Stomach smooth muscle (tissue), 2 donors: Measurements from ENCODE around the gene UBE4A.
"Not testable (repeated sequence)": the region's sequence is repeated elsewhere in the genome, so short reads cannot be mapped to it uniquely, and the experiment has no call there.

Experiments used
- H3K27ac ChIP-seq: one replicate; pipeline ENCODE4 v1.7.0; 2013; ENCODE audit warnings: mild to moderate bottlenecking, low read length, inconsistent platforms
- H3K27me3 ChIP-seq, 2 donors: one replicate each; pipeline ENCODE4 v1.7.0; 2013; ENCODE audit warnings: low read length in 2 of 2; ENCODE audit not compliant: insufficient read depth in 2 of 2, control insufficient read depth in 1 of 2
- H3K36me3 ChIP-seq, 2 donors: one replicate each; pipeline ENCODE4 v1.7.0; 2013; ENCODE audit warnings: low read length in 2 of 2; ENCODE audit not compliant: control insufficient read depth in 2 of 2, insufficient read depth in 2 of 2
- H3K4me1 ChIP-seq: one replicate; pipeline ENCODE4 v1.7.0; 2013; ENCODE audit warnings: low read length; ENCODE audit not compliant: control insufficient read depth, insufficient read depth
- H3K4me3 ChIP-seq, 2 donors: one replicate each; pipeline ENCODE4 v1.7.0; 2013; ENCODE audit warnings: low read length in 2 of 2
- H3K9ac ChIP-seq, 2 donors: one replicate each; pipeline ENCODE4 v1.7.0; 2013; ENCODE audit warnings: low read length in 2 of 2, mild to moderate bottlenecking in 1 of 2
- H3K9me3 ChIP-seq, 2 donors: one replicate each; pipeline ENCODE4 v1.7.0; 2013; ENCODE audit warnings: low read length in 2 of 2; ENCODE audit not compliant: control insufficient read depth in 2 of 2
- donor health status: healthy.
- donor health status: Pancreatic carcinoma.

UBE4A gene

DNA sequence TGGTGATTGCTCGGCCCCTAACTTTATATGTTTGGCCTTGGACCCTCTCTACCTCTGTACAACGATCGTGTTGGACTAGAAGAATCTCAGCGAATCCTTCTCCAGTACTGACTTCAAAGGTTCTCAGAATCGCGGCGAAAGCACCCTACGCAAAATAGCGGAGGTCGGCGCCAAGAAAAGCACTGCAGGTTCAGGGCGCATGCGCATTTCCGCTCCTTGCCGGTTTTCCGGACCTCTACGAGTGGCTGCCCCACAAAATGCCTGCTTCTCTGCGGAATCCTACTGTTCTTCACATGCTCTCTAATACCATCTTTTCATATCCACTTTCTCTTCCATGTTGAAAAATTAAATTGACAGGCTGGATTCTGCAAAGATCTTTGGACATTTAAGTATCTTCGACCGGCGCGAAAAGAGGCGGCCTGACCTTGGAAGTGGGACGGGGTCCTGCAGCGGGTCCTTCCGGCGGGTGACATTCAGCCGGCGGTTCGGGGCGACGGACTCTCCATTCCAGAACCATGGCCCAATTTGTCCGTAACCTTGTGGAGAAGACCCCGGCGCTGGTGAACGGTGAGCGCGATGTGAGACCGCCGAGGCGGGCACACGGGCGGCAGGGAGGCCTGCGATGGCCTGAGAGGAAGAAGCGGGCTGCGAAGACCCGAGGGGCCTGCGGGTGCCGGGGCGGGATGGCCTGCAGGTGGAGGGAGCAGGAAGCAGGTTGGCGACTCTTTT, 41.9 kb downstream of the UBE4A start, which contains the start of gene ATP5MG:
TSS of gene ATP5MG (plus strand) at position 456 of the 729 bp plus-strand sequence. CDS start at position 516, 60 bp downstream.
- Histone ChIP-seq H3K27ac (peak within 1 kb of the TSS; percentile 84), H3K9me3 (no peaks in the 10 kb centered on the region), H3K4me3 (peak within 1 kb of the TSS; percentile 95 to 100), H3K4me1 (peaks cover 12% of the 10 kb centered on the region), H3K27me3 (no peaks in the 10 kb centered on the region), H3K36me3 (peaks cover 0 to 7% of the 10 kb centered on the region in 2 donors), H3K9ac (peak within 1 kb of the TSS; percentile 72 to 99)

DNA sequence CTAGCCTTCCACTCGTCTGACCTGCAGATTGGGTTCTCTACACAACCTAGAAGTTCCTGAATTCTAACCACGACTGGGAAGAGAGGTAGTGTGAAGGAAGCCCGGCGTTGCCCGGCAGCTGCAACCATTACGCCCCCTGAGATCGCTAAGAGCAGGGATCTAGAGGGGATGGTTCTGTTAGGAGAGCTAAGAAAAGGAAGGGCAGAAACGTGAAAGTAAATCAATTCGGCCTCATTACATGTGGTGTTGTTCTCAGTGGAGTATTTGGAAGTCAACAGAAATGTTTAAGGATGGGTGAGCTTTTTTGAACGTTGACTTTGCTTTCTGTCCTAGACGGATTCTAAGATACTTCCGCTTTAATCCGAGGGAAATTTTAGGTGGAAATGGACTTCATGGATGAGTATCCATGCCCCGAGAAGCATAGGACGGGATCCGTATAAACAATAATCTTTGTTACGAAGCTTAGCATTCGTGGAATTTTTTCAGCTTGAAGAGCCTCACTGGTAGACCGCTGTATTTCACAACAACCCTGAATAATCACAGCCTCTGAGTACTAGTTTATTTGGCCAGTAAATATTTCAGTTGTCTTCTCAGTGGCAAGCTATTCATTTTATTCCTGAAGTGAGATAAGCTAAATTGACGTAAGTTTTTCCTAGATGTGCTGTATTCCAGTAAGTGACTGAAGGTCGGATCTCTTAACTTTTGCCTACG, 42.6 kb downstream of the UBE4A start:
- Histone ChIP-seq H3K9ac (peak overlapping the region; percentile 72 to 99), H3K36me3 (peaks cover 3 to 11% of the 10 kb centered on the region in 2 donors), H3K27me3 (no peaks in the 10 kb centered on the region), H3K27ac (peak overlapping the region; percentile 84), H3K9me3 (no peaks in the 10 kb centered on the region), H3K4me3 (peak overlapping the region; percentile 95 to 100), H3K4me1 (peaks cover 12% of the 10 kb centered on the region)

DNA sequence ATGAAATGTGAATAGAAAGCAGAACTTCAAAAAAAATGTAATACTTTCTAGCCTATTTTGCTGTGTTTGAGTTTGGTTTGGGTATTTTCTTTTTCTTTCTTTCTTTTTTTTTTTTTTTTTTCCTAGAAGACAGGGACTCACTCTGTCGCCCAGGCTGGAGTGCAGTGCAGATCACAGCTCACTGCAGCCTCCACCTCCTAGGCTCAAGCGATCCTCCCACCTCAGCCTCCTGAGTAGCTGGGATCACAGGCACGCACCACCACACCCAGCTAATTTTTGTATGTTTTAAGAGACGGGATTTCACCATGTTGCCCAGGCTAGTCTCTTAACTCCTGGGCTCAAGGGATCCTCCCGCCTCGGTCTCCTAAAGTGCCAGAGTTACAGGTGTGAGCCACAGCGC, 43.2 kb downstream of the UBE4A start:
- Histone ChIP-seq H3K36me3 (peaks cover 5 to 12% of the 10 kb centered on the region in 2 donors), H3K9ac (peak overlapping the region in 1 of 2 donors; percentile 99), H3K4me3 (peak overlapping the region; percentile 95 to 100), H3K4me1 (peaks cover 12% of the 10 kb centered on the region)
- H3K27ac ChIP-seq, H3K9me3 ChIP-seq, H3K27me3 ChIP-seq: not testable (repeated sequence)

DNA sequence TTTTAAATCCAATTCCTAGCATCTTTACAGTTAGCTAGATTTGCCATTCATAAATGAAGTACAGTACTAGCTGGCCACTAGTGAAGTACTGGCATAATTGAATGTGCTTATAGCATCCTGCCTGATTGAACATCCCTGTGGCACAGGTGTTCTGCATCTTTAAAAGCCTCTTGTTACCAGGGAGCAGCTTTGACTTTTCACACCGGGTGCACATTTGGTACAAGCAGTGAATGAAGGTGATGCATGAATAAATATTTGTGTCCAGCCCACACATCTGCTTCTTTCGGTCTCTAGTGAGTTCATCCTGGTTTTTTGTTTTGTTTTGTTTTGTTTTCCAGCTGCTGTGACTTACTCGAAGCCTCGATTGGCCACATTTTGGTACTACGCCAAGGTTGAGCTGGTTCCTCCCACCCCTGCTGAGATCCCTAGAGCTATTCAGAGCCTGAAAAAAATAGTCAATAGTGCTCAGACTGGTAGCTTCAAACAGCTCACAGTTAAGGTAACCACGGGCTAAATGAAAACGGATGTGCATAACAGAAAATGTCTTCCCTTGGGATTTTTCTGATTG, 47.3 kb downstream of the UBE4A start:
- no peaks in the 10 kb centered on the region for H3K9me3 ChIP-seq
- no peaks in the 10 kb centered on the region for H3K27me3 ChIP-seq
- peaks cover 6% of the 10 kb centered on the region for H3K4me1 ChIP-seq
- H3K27ac ChIP-seq: no peak overlapping the region
- no peak overlapping the region for H3K4me3 ChIP-seq
- H3K36me3 ChIP-seq: peaks cover 8 to 19% of the 10 kb centered on the region in 2 donors
- H3K9ac ChIP-seq: no peak overlapping the region

DNA sequence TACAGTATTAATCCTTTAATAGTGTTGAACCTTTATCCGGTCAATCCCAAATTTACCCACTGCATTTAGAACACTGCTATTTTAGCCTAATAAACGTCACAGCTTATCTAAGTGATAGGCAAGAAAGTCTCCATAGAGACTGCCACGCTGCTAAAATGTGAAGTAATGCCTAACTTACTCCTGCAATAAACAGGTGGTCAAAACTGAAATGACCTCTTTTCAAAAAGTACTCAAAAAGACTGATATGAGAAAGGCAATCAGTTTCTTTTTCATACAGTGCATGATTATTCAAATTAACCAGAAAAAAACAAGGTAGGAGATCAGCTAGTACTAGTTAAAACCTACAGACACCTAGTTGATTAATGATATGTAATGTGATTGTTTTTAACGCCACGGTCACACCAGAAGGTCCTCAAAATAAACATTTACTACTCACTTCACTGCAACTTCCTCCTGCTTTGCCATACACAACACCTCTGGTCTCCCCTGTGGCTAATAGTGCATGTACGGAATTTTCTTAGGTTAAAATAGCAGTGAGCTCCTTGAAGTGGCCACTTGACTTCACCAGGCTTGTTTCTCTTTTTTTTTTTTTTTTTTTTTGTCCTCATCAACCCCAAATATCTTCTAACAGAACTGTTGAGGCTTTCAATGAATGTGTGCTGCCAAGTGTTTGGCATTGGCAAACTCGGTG, 50.8 kb downstream of the UBE4A start:
- H3K9ac ChIP-seq: no peak overlapping the region
- peaks cover 8 to 25% of the 10 kb centered on the region in 2 donors for H3K36me3 ChIP-seq

DNA sequence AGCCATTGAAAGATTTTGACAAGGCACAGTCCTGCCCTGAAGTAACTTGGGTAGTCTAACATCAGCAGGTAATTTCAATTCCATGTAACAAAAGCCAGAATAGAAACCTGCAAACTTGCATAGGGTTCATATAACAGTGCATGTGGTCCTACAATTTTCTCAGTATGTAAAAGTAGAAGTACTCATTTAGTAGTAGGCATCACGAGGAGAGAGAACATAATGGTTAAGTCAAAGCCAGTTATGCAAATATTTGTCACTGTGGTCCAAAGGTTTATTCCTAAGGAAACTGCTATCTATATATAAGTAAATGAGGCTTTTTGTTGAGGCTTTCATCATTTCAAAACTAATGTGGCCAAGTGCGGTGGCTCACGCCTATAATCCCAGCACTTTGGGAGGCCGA, 52.1 kb downstream of the UBE4A start:
- H3K27me3 ChIP-seq: no peaks in the 10 kb centered on the region
- no peaks in the 10 kb centered on the region for H3K9me3 ChIP-seq
- no peak overlapping the region for H3K27ac ChIP-seq
- H3K9ac ChIP-seq: no peak overlapping the region
- peaks cover 7 to 21% of the 10 kb centered on the region in 2 donors for H3K36me3 ChIP-seq
- no peaks in the 10 kb centered on the region for H3K4me1 ChIP-seq
- H3K4me3 ChIP-seq: no peak overlapping the region

More for the DNA sequence above, 50.8 kb downstream of the UBE4A start:
- H3K4me3 ChIP-seq: no peak overlapping the region
- H3K27ac ChIP-seq: no peak overlapping the region
- H3K27me3 ChIP-seq: no peaks in the 10 kb centered on the region
- no peaks in the 10 kb centered on the region for H3K4me1 ChIP-seq
- no peaks in the 10 kb centered on the region for H3K9me3 ChIP-seq

DNA sequence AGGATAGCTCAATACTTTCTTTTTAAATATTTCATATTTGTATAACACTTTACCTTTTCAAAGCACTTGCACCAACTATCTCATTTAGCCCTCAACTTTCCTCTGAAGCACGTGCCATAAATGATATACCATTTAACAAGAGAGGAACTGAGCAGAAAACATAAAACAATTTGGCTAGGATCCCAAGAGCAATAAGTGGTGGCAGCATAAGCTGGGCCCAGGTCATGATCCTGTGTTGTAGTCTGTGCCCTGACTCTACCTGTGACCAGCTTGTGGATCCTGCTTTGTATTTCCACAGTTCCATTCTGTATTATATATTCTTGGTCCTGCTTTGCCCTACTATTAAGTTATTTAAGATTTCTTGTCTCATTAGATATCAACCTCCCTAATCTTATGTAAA, 53.5 kb downstream of the UBE4A start:
- Histone ChIP-seq H3K4me1 (no peaks in the 10 kb centered on the region), H3K27me3 (no peaks in the 10 kb centered on the region), H3K4me3 (no peak overlapping the region), H3K36me3 (peaks cover 2 to 15% of the 10 kb centered on the region in 2 donors), H3K9ac (no peak overlapping the region), H3K9me3 (no peaks in the 10 kb centered on the region), H3K27ac (no peak overlapping the region)

DNA sequence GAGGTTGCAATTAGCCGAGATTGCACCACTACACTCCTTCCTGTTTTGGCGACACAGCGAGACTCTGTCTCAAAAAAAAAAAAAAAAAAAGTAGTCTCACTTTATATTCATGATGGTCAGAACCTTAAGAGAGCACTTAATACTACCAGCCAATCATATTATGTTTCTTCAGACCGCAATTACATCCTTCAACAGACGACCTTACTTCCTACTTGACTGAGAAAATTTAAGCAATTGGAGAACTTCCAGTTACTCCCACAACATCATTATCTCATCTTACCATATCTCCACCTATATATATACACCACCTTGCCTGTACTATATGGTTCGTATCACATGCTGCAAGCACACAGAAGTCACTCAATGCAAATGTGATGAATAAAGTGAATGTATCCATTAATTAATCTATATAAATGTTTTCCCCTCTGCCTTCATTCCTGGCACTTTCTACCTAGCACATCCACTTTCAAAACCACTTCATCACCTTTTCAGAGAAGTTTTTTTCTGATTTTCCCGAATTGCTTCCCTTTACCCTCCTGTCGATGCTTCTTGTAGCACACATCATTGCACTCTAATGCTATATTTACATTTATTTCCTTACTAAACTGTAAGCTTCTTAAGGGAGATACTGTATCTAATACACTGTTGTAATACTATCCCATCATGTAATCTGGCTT, 55.8 kb downstream of the UBE4A start:
- H3K4me1 ChIP-seq: no peaks in the 10 kb centered on the region
- no peak overlapping the region for H3K27ac ChIP-seq
- H3K36me3 ChIP-seq: peaks cover 2 to 8% of the 10 kb centered on the region in 2 donors
- H3K9ac ChIP-seq: no peak overlapping the region
- no peaks in the 10 kb centered on the region for H3K9me3 ChIP-seq
- no peaks in the 10 kb centered on the region for H3K27me3 ChIP-seq
- no peak overlapping the region for H3K4me3 ChIP-seq

DNA sequence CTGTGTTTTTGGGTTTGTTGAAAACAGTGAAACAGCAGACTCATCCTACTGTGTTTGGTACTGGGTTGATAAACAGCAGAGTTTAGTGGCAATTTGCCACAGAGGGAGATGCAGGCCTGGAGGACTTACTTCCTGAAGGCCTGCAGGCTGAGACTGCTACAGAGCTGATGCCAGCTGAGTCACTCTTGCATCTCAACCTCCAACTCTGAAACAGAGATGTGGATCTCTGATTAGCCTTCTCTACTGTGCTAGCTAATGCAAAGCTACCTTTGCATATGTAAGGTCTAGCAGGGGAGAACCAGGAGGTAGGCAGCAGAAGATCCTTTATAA, 56.3 kb downstream of the UBE4A start:
- H3K27me3 ChIP-seq: no peaks in the 10 kb centered on the region

DNA sequence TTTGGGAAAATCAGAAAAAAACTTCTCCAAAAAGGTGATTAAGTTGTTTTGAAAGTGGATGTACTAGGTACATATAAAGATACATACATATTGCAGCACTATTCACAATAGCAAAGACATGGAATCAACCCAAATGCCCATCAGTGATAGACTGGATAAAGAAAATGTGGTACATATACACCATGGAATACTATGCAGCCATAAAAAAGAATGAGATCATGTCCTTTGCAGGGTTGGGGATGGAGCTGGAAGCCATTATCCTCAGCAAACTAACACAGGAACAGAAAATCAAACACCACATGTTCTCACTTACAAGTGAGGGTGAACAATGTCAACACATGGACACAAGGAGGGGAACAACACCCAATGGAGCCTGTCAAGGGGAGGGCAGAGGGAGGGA, 57.5 kb downstream of the UBE4A start:
- H3K27me3 ChIP-seq, H3K27ac ChIP-seq, H3K9me3 ChIP-seq, H3K4me1 ChIP-seq, H3K36me3 ChIP-seq, H3K9ac ChIP-seq, H3K4me3 ChIP-seq: not testable (repeated sequence)

More for the DNA sequence above, 56.3 kb downstream of the UBE4A start:
- H3K36me3 ChIP-seq: peaks cover 0 to 8% of the 10 kb centered on the region in 2 donors
- H3K4me1 ChIP-seq: no peaks in the 10 kb centered on the region
- H3K9me3 ChIP-seq: no peaks in the 10 kb centered on the region
- no peak overlapping the region for H3K9ac ChIP-seq
- H3K27ac ChIP-seq: no peak overlapping the region
- H3K4me3 ChIP-seq: no peak overlapping the region
